WTC11 (cell line): ENCODE data around the gene APBB3. TPM values are rescaled to one million over a fixed set of nuclear protein-coding genes. Genes with fewer than 3 reads are reported as not detected.

Source experiments
- ATAC-seq: fragments of 200-7000 bp; cut with Tn5 transposase; 2 replicates; pipeline ENCODE4 v1.10.0; 2021; ENCODE audit warnings: mild to moderate bottlenecking, moderate library complexity
- CTCF ChIA-PET: fragments of 300-600 bp; sonication (Branson Sonifier 250); formaldehyde crosslinking; loops from one replicate; lab custom pipeline; 2021; ENCODE audit warnings: antibody characterized with exemption; lab: Charles Lee
- POLR2A ChIA-PET: fragments of 350-600 bp; sonication (Branson Sonifier 250); formaldehyde crosslinking; loops from one replicate; lab custom pipeline; 2021; ENCODE audit warnings: antibody characterized with exemption; lab: Charles Lee
- DNase-seq: peaks from one replicate; pipeline ENCODE4 v3.0.0; 2021; ENCODE audit warnings: low spot score
- H3K27ac Mint-ChIP-seq: 2 replicates; pipeline ENCODE4 v1.8.0; 2021; ENCODE audit warnings: mixed read lengths
- H3K27me3 Mint-ChIP-seq: 2 replicates; pipeline ENCODE4 v1.8.0; 2021; ENCODE audit warnings: low read depth, mild to moderate bottlenecking, moderate library complexity, mixed read lengths
- H3K36me3 Mint-ChIP-seq: 2 replicates; pipeline ENCODE4 v1.8.0; 2021; ENCODE audit warnings: mixed read lengths
- H3K4me1 Mint-ChIP-seq: 2 replicates; pipeline ENCODE4 v1.8.0; 2022; ENCODE audit warnings: mixed read lengths
- H3K4me3 Mint-ChIP-seq: 2 replicates; pipeline ENCODE4 v1.8.0; 2021; ENCODE audit warnings: mild to moderate bottlenecking, moderate library complexity, mixed read lengths
- H3K9me3 Mint-ChIP-seq: 2 replicates; pipeline ENCODE4 v1.8.0; 2021; ENCODE audit warnings: mixed read lengths
- CREM ChIP-seq: sonication (generic); formaldehyde crosslinking; IDR thresholded peaks from 2 replicates; pipeline ENCODE4 v1.8.1; 2022; ENCODE audit warnings: mild to moderate bottlenecking, missing genetic modification reagents, moderate library complexity
- ESRRA ChIP-seq: sonication (generic); formaldehyde crosslinking; IDR thresholded peaks from 2 replicates; pipeline ENCODE4 v1.8.1; 2022; ENCODE audit warnings: mild to moderate bottlenecking, missing genetic modification reagents, borderline replicate concordance
- FOXJ3 ChIP-seq: sonication (generic); formaldehyde crosslinking; IDR thresholded peaks from 2 replicates; pipeline ENCODE4 v1.9.0; 2021; ENCODE audit warnings: missing genetic modification reagents, mild to moderate bottlenecking, borderline replicate concordance
- FOXK1 ChIP-seq: sonication (generic); formaldehyde crosslinking; IDR thresholded peaks from 2 replicates; pipeline ENCODE4 v1.8.0; 2022; ENCODE audit warnings: mild to moderate bottlenecking, moderate library complexity, missing genetic modification reagents
- FOXP4 ChIP-seq: sonication (generic); formaldehyde crosslinking; IDR thresholded peaks from 2 replicates; pipeline ENCODE4 v1.8.0; 2022; ENCODE audit warnings: mild to moderate bottlenecking, missing genetic modification reagents
- HMGA2 ChIP-seq: fragments of 250-450 bp; sonication (Bioruptor Pico); IDR thresholded peaks from 2 replicates; pipeline ENCODE4 v1.4.0; 2021; ENCODE audit warnings: mild to moderate bottlenecking, moderate library complexity
- HMGXB4 ChIP-seq: sonication (generic); formaldehyde crosslinking; IDR thresholded peaks from 2 replicates; pipeline ENCODE4 v1.8.1; 2023; ENCODE audit warnings: mild to moderate bottlenecking, moderate library complexity, missing genetic modification reagents
- IRF1 ChIP-seq: sonication (generic); formaldehyde crosslinking; IDR thresholded peaks from 2 replicates; pipeline ENCODE4 v1.8.0; 2023; ENCODE audit warnings: missing genetic modification reagents
- JUN ChIP-seq: sonication (generic); formaldehyde crosslinking; IDR thresholded peaks from 2 replicates; pipeline ENCODE4 v1.8.0; 2023; ENCODE audit warnings: mild to moderate bottlenecking, missing genetic modification reagents
- MXD4 ChIP-seq: fragments of 250-450 bp; sonication (Bioruptor Pico); IDR thresholded peaks from 2 replicates; pipeline ENCODE4 v1.8.0; 2021; ENCODE audit warnings: mild to moderate bottlenecking, moderate library complexity, borderline replicate concordance
- NFATC4 ChIP-seq: fragments of 250-450 bp; sonication (Bioruptor Pico); IDR thresholded peaks from 2 replicates; pipeline ENCODE4 v1.9.0; 2021; ENCODE audit warnings: mild to moderate bottlenecking
- PREB ChIP-seq: sonication (generic); formaldehyde crosslinking; IDR thresholded peaks from 2 replicates; pipeline ENCODE4 v1.8.1; 2022; ENCODE audit warnings: mild to moderate bottlenecking, missing genetic modification reagents, moderate library complexity, borderline replicate concordance
- SP1 ChIP-seq: sonication (generic); formaldehyde crosslinking; conservative IDR thresholded peaks from 2 replicates; pipeline ENCODE4 v1.8.1; 2022; ENCODE audit warnings: missing genetic modification reagents
- STAT6 ChIP-seq: sonication (generic); formaldehyde crosslinking; conservative IDR thresholded peaks from 2 replicates; pipeline ENCODE4 v1.8.1; 2023; ENCODE audit warnings: mild to moderate bottlenecking, low read depth, missing genetic modification reagents, moderate library complexity
- ZNF263 ChIP-seq: sonication (generic); formaldehyde crosslinking; IDR thresholded peaks from 2 replicates; pipeline ENCODE4 v1.8.1; 2022; ENCODE audit warnings: low read depth, mild to moderate bottlenecking, moderate library complexity, missing genetic modification reagents
- ZNF317 ChIP-seq: sonication (generic); formaldehyde crosslinking; IDR thresholded peaks from 2 replicates; pipeline ENCODE4 v1.8.1; 2023; ENCODE audit warnings: low read depth, mild to moderate bottlenecking, moderate library complexity, missing genetic modification reagents, borderline replicate concordance
- ZSCAN18 ChIP-seq: fragments of 250-450 bp; sonication (Bioruptor Pico); IDR thresholded peaks from 2 replicates; pipeline ENCODE4 v2.1.2; 2022; ENCODE audit warnings: mild to moderate bottlenecking, moderate library complexity
- total RNA-seq: library from RNA; stranded (reverse); gene quantifications from 3 replicates; pipeline ENCODE4 v1.2.3, GENCODE V29; 2021
- TF ChIP-seq, protein P1 (sequence below): sonication (generic); formaldehyde crosslinking; IDR thresholded peaks from 2 replicates; pipeline ENCODE4 v1.8.1; 2022; ENCODE audit warnings: low read depth, mild to moderate bottlenecking, moderate library complexity, missing genetic modification reagents, borderline replicate concordance
- TF ChIP-seq, protein P2 (sequence below): sonication (generic); formaldehyde crosslinking; IDR thresholded peaks from 2 replicates; pipeline ENCODE4 v1.8.1; 2023; ENCODE audit warnings: mild to moderate bottlenecking, missing genetic modification reagents
- TF ChIP-seq, protein P3 (sequence below): sonication (generic); formaldehyde crosslinking; conservative IDR thresholded peaks from 2 replicates; pipeline ENCODE4 v1.8.1; 2022; ENCODE audit warnings: mild to moderate bottlenecking, missing genetic modification reagents

APBB3 gene
- total RNA-seq, 1 experiment from 2014 or later, result 25.9 TPM

DNA sequence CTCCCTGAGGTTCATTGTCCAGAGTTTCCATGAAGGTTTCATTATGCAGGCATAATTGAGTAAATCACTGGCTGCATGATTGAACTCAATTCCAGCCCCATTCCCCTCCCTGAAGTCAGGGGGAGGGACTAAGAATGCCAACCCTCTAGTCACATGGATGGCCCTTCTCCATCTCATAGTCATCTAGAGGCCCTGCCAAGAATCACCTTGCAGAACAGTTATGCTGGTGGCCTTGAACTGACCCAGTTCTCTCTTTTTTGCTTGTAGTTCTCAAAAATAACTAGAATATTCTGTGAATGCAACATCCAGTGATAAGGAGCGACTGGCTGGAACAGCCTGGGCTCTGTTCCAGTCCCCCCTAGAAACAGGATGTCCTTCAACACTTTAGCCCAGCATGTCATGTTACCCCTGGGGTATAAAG, 31.9 kb upstream of the APBB3 start (continued):
- TF ChIP-seq ZSCAN18 (CRISPR knock-in tag) (no peak), FOXK1 (CRISPR knock-in tag) (no peak), CREM (CRISPR knock-in tag) (no peak), SP1 (CRISPR knock-in tag) (no peak)

GRCh38 chr5:140595538-140596300, 31.3 kb upstream of the APBB3 start:
- Mint-ChIP-seq H3K4me1 (peaks cover 5% of the 10 kb centered on the region), H3K27ac (no peak overlapping the region), H3K4me3 (no peak overlapping the region), H3K36me3 (no peaks in the 10 kb centered on the region), H3K27me3 (peaks cover 30% of the 10 kb centered on the region), H3K9me3 (no peaks in the 10 kb centered on the region)
- ATAC-seq (no peak), DNase-seq (no peak)
- CTCF ChIA-PET, result no interaction called here
- POLR2A ChIA-PET, result no interaction called here
- TF ChIP-seq FOXK1 (CRISPR knock-in tag) (no peak), FOXP4 (no peak), JUN (no peak), HMGA2 (CRISPR knock-in tag) (no peak), PREB (CRISPR knock-in tag) (no peak), ZNF263 (no peak), STAT6 (CRISPR knock-in tag) (no peak), NFATC4 (CRISPR knock-in tag) (no peak), ZNF317 (CRISPR knock-in tag) (no peak), IRF1 (CRISPR knock-in tag) (no peak), HMGXB4 (CRISPR knock-in tag) (no peak), FOXJ3 (no peak), ESRRA (CRISPR knock-in tag) (no peak), MXD4 (CRISPR knock-in tag) (no peak)
- TF ChIP-seq, protein P1, sequence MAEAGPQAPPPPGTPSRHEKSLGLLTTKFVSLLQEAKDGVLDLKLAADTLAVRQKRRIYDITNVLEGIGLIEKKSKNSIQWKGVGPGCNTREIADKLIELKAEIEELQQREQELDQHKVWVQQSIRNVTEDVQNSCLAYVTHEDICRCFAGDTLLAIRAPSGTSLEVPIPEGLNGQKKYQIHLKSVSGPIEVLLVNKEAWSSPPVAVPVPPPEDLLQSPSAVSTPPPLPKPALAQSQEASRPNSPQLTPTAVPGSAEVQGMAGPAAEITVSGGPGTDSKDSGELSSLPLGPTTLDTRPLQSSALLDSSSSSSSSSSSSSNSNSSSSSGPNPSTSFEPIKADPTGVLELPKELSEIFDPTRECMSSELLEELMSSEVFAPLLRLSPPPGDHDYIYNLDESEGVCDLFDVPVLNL, result no peak
- TF ChIP-seq, protein P2, sequence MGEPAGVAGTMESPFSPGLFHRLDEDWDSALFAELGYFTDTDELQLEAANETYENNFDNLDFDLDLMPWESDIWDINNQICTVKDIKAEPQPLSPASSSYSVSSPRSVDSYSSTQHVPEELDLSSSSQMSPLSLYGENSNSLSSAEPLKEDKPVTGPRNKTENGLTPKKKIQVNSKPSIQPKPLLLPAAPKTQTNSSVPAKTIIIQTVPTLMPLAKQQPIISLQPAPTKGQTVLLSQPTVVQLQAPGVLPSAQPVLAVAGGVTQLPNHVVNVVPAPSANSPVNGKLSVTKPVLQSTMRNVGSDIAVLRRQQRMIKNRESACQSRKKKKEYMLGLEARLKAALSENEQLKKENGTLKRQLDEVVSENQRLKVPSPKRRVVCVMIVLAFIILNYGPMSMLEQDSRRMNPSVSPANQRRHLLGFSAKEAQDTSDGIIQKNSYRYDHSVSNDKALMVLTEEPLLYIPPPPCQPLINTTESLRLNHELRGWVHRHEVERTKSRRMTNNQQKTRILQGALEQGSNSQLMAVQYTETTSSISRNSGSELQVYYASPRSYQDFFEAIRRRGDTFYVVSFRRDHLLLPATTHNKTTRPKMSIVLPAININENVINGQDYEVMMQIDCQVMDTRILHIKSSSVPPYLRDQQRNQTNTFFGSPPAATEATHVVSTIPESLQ, result no peak
- TF ChIP-seq, protein P3, sequence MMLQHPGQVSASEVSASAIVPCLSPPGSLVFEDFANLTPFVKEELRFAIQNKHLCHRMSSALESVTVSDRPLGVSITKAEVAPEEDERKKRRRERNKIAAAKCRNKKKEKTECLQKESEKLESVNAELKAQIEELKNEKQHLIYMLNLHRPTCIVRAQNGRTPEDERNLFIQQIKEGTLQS (CRISPR knock-in tag), result no peak
